ENCODE measurements around the gene RRP12. TPM values are rescaled to one million over a fixed set of nuclear protein-coding genes. Genes with fewer than 3 reads are reported as not detected.

RRP12 gene
- total RNA-seq, 1 donor from 2014 or later = 15.1 TPM

DNA sequence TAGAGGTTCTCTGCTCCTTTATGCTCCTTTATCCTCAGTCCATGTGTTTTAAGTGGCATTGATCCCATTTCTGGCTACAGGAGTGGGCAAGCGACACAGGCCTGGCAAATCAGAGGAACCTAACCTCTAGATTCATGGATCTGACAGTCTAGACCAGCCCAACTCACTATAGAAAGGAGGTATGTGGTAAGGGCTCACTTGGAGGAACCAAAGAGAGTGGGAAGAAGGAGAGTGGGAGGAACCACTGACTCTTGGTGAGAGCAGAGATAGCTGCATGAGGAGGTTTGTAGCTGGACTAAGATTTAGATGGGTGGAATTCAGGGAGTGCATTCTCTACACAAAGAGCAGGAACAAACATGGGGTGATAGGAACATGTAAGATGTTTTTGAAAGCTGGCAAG, 93.7 kb downstream of the RRP12 start:
- Histone ChIP-seq H3K27me3 (ENCODE audit: control insufficient read depth in 3 of 3, insufficient read depth in 3 of 3, low read length in 3 of 3) (no peaks in the 10 kb centered on the region), H3K9ac (ENCODE audit: low read depth in 1 of 3, low read length in 3 of 3) (no peak overlapping the region), H3K27ac (ENCODE audit: low read depth, low read length) (peak overlapping the region; percentile 63), H3K9me3 (ENCODE audit: control insufficient read depth in 3 of 3, low read length in 3 of 3) (no peaks in the 10 kb centered on the region), H3K4me3 (ENCODE audit: low read length in 3 of 3) (no peak overlapping the region), H3K4me1 (ENCODE audit: control insufficient read depth in 3 of 3, insufficient read depth in 3 of 3, low read length in 3 of 3) (peaks cover 11 to 14% (median 11%) of the 10 kb centered on the region in 3 donors), H3K36me3 (ENCODE audit: control insufficient read depth in 3 of 3, insufficient read depth in 3 of 3, low read length in 3 of 3) (no peaks in the 10 kb centered on the region)

Small RNAs within 50 kb of the gene (small RNA-seq; reads per million reads assigned to genes)
- not detected for gene RF00019

Other genes with a start within 250 kb of the RRP12 start
- gene SLIT1, start 215.4 kb downstream of the RRP12 start, total RNA-seq = under 0.01 TPM
- 13.0 TPM for gene ARHGAP19, start 108.7 kb downstream of the RRP12 start, total RNA-seq
- gene FRAT1, start 82.1 kb downstream of the RRP12 start, total RNA-seq = 2.1 TPM
- 8.9 TPM for gene FRAT2, start 66.6 kb downstream of the RRP12 start, total RNA-seq
- gene PGAM1, start 24.9 kb upstream of the RRP12 start, total RNA-seq = 57.9 TPM
- gene EXOSC1, start 44.7 kb upstream of the RRP12 start, total RNA-seq = 27.1 TPM
- gene ZDHHC16, start 44.8 kb upstream of the RRP12 start, total RNA-seq = 32.4 TPM
- 47.0 TPM for gene MMS19, start 97.1 kb upstream of the RRP12 start, total RNA-seq
- gene UBTD1, start 97.6 kb upstream of the RRP12 start, total RNA-seq = 8.4 TPM
- gene ANKRD2, start 171.4 kb upstream of the RRP12 start, total RNA-seq = 8.9 TPM
- 1.6 TPM for gene HOGA1, start 183.0 kb upstream of the RRP12 start, total RNA-seq
- under 0.01 TPM for gene C10orf62, start 188.4 kb upstream of the RRP12 start, total RNA-seq
- gene MORN4, start 232.2 kb upstream of the RRP12 start, total RNA-seq = 1.0 TPM
- gene PI4K2A, start 239.3 kb upstream of the RRP12 start, total RNA-seq = 5.2 TPM